Heart right ventricle (tissue), 16 donors: ENCODE measurements around the gene KIF16B. TPM values are rescaled to one million over a fixed set of nuclear protein-coding genes. Genes with fewer than 3 reads are reported as not detected.
A peak's percentile ranks its signal among the peaks of the same experiment; 100 is the strongest.

Experiments
- ATAC-seq, 8 donors: fragments of 200-7000 bp; cut with Tn5 transposase; one replicate each; pipeline ENCODE4 v1.9.1; 2020; ENCODE audit warnings: mild to moderate bottlenecking in 8 of 8, moderate library complexity in 8 of 8, moderate number of reproducible peaks in 1 of 8
- DNase-seq, 2 donors: peaks; one replicate each; pipeline ENCODE4 v3.0.0-alpha.2; 2020
- H3K27ac ChIP-seq, 10 donors: fragments of 200-600 bp; sonication (generic) in 2 of 10; one replicate each; pipeline versions ENCODE4 v1.5.0 to v1.8.0; 2020 to 2022; ENCODE audit warnings: mild to moderate bottlenecking in 3 of 10
- H3K27me3 ChIP-seq, 7 donors: fragments of 200-600 bp; one replicate each; pipeline ENCODE4 v1.8.0; 2021 to 2022; ENCODE audit warnings: mild to moderate bottlenecking in 2 of 7
- H3K36me3 ChIP-seq, 9 donors: fragments of 200-600 bp; sonication (generic) in 1 of 9; one replicate each; pipeline versions ENCODE4 v1.5.0 to v1.8.0; 2020 to 2022; ENCODE audit warnings: mild to moderate bottlenecking in 2 of 9
- H3K4me1 ChIP-seq, 9 donors: fragments of 200-600 bp; sonication (generic) in 1 of 9; one replicate each; pipeline versions ENCODE4 v1.5.0 to v1.8.0; 2020 to 2022; ENCODE audit warnings: mild to moderate bottlenecking in 4 of 9
- H3K4me3 ChIP-seq, 10 donors: fragments of 200-600 bp; sonication (generic) in 2 of 10; one replicate each; pipeline versions ENCODE4 v1.5.0 to v1.8.0; 2020 to 2022; ENCODE audit warnings: mild to moderate bottlenecking in 7 of 10, moderate library complexity in 2 of 10
- H3K9me3 ChIP-seq, 11 donors: fragments of 200-600 bp in 10 of 11; sonication (generic) in 2 of 11; one replicate each; pipeline versions ENCODE4 v1.5.0 to v1.8.0; 2013 to 2022; ENCODE audit warnings: mild to moderate bottlenecking in 2 of 11, control low read depth in 1 of 11, moderate library complexity in 1 of 11
- WGBS, 2 donors: extraction: QIAGEN DNeasy Blood & Tissue Kit; methylation state at CpG; one replicate each; pipeline ENCODE4 v1.1.7; 2013; ENCODE audit warnings: inconsistent platforms in 1 of 2; 5-methylcytosine and 5-hydroxymethylcytosine counted together
- intact Hi-C, 10 donors: fragments of 100-400 bp; cut with DNase I; formaldehyde crosslinking; loops; one replicate each; pipeline versions ENCODE4 v1.11.1 to v1.14.2; 2022
- polyA plus RNA-seq, 2 donors: library from polyadenylated mRNA; stranded (reverse); fragments of 200-250 nt; gene quantifications; one replicate each; pipeline ENCODE4 v1.2.3, GENCODE V29; 2013
- total RNA-seq, 10 donors: library from RNA; stranded (reverse); fragmentation: NEBNext Ultra II Directional in 3 of 10; extraction: Animal tissue kit (Norgen Biotek cat#: 25700) in 3 of 10; gene quantifications; one replicate each; pipeline versions ENCODE4 v1.2.1 to v1.2.4, GENCODE V29; 2021 to 2023
- TF ChIP-seq, protein P1 (sequence below), 9 donors: fragments of 200-600 bp; sonication (generic) in 2 of 9; IDR thresholded peaks; one replicate each; pipeline versions ENCODE4 v1.5.0 to v1.8.0; 2021 to 2022; ENCODE audit warnings: antibody characterized with exemption in 9 of 9, mild to moderate bottlenecking in 5 of 9, moderate library complexity in 1 of 9
- donor health status: Arrhythmogenic right ventricular cardiomyopathy.
- donor health status: ischemic (EF 13 %, LVEDD 7.1; RV severe dilation, severe dysfunction).
- donor health status: healthy with polysubstance abuse.
- donor health status: DM: no; HTN: yes; CAD: no.
- donor health status: DM: no; HTN: no; CAD: no.
- donor health status: ischemic (EF 25% LVEDD 6.9; RV normal size, moderate dysfunction).
- donor health status: ischemic (EF 25% LVEDD 5.7; RV mildly dilated, moderate dysfunction).
- donor health status: healthy.
- donor health status: DM: yes; HTN: yes; CAD: no.
- donor health status: Ischemic cardiomyopathy.
- donor health status: ischemic (EF 35%, LVEDD 5.7; RV mildly dilated, moderate dysfunction).
- donor health status: nonischemic (EF 11% LVEDD 7.7; RV severe dilation, severe dysfunction).
- donor health status: DM: yes; HTN: yes; CAD: no.
- donor health status: PGD.
- donor health status: ischemic (EF 29% LVEDD 5.4; RV normal size, mild dysfunction).
- donor health status: nonischemic (EF 23%, LVEDD 6.1; RV moderate dilation, normal function).

The KIF16B gene
- total and polyA plus RNA-seq, 12 donors = 9.7 to 22.5 (median 17.9) TPM

DNA sequence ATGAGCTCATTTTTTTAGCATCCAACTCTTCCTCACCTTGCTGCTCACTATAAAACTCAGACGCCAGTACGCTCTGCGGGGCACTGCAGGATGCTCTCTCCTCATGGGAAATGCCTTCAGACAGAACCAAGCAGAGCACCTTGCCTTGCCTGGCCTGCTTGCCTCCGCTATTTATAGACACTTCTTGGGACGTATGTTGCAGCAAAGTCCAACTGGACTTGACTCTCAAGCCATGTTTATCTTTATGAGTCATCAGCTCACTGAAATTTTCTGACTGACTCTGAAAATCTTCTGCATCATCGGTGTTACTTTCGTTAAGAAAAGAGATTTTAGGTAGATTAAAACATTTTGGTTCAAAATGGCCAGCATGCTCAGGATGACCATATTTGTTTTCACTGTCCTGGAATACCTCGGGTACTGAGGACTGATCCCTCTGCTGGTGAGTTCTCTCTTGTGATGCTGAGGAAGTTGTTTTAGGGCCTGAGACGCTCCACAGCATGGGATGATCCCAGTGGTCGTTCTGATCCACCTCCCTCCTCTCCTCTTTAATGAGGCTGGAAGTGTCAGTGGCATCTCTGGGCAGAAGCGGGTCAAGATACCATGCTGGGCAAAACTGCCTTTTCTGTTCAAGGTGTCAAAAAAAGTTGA, 204.5 kb downstream of the KIF16B start:
- WGBS, 2 donors = 86 to 88% methylated on average over 11 of the region's 11 CpGs
- ATAC-seq (peak in 2 of 8 donors; percentile 37 to 42), DNase-seq (no peak)
- H3K4me3 ChIP-seq = no peak overlapping the region
- H3K9me3 ChIP-seq = no peaks in the 10 kb centered on the region
- TF ChIP-seq, protein P1, sequence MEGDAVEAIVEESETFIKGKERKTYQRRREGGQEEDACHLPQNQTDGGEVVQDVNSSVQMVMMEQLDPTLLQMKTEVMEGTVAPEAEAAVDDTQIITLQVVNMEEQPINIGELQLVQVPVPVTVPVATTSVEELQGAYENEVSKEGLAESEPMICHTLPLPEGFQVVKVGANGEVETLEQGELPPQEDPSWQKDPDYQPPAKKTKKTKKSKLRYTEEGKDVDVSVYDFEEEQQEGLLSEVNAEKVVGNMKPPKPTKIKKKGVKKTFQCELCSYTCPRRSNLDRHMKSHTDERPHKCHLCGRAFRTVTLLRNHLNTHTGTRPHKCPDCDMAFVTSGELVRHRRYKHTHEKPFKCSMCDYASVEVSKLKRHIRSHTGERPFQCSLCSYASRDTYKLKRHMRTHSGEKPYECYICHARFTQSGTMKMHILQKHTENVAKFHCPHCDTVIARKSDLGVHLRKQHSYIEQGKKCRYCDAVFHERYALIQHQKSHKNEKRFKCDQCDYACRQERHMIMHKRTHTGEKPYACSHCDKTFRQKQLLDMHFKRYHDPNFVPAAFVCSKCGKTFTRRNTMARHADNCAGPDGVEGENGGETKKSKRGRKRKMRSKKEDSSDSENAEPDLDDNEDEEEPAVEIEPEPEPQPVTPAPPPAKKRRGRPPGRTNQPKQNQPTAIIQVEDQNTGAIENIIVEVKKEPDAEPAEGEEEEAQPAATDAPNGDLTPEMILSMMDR (IDR thresholded peaks at IDR 0.05) = no peak
- intact Hi-C loops = no loop called here
- peaks cover 0 to 71% (median 21%) of the 10 kb centered on the region in 9 donors for H3K36me3 ChIP-seq
- H3K27ac ChIP-seq = no peak overlapping the region
- no peaks in the 10 kb centered on the region for H3K27me3 ChIP-seq
- H3K4me1 ChIP-seq = peaks cover 0 to 19% (median 0%) of the 10 kb centered on the region in 9 donors

DNA sequence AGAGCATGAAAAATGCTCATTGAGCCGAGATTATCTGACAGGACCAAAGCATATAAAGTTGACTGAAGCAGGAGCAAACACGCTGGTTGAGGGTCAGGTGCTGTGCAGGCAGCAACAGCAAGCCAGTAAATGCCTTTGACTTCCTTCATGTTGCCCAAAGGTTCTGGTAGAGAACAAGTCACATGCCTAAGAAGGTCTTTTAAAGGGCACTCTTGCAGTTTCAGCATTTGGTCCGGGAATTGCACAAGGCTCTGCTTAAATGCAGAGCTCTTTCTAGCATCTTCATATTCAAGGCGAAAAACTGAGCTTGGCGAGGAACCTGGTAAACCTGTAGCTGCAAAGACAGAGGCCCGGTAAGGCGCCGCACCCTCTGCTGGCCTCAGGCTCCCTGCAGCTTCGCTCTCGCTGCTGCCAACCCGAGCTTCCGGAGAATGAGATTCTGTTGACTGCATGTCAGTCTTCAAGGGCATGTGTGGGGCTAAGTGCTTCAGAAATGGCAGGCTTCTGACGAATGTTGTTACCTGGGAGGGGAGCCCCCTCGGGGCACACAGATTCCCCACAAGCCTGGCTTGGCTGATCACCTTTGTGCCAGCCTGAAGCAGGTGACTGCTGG, 205.2 kb downstream of the KIF16B start:
- TF ChIP-seq, protein P1 (IDR thresholded peaks at IDR 0.05) = peak in 2 of 9 donors; percentile 15 to 36
- WGBS, 2 donors = 66 to 83% methylated on average over 14 of the region's 14 CpGs
- ATAC-seq (peak in 5 of 8 donors; percentile 42 to 79 (median 68)), DNase-seq (no peak)
- Histone ChIP-seq H3K4me3 (no peak overlapping the region), H3K4me1 (peaks cover 0 to 19% (median 0%) of the 10 kb centered on the region in 9 donors), H3K36me3 (peaks cover 0 to 68% (median 21%) of the 10 kb centered on the region in 9 donors), H3K27ac (no peak overlapping the region), H3K27me3 (no peaks in the 10 kb centered on the region), H3K9me3 (no peaks in the 10 kb centered on the region)
- intact Hi-C loops = no loop called here

DNA sequence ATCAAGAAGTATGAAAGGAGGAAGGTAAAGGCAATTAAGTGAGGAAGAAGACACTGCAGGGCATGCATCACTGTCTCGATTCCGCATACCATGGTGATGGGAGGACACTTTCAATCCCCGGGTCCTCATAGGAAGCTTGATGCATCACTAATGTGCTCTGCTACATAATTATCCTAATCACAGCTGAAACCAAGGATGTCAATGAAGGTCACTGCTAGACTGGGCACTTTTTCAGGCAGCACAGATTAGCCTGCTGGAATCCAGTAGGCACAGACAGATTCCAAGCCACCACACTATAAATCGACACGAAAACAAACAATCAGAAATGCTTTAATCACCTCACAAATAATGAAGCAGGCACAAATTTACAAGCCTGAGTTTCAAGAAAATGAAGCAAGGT, 206.7 kb downstream of the KIF16B start:
- no peaks in the 10 kb centered on the region for H3K9me3 ChIP-seq
- ATAC-seq = peak in 3 of 8 donors; percentile 38 to 72 (median 58)
- DNase-seq = no peak
- H3K4me3 ChIP-seq = no peak overlapping the region
- no peak overlapping the region for H3K27ac ChIP-seq
- peaks cover 0 to 19% (median 0%) of the 10 kb centered on the region in 9 donors for H3K4me1 ChIP-seq
- TF ChIP-seq, protein P1 (IDR thresholded peaks at IDR 0.05) = no peak
- H3K36me3 ChIP-seq = peaks cover 0 to 56% (median 17%) of the 10 kb centered on the region in 9 donors
- intact Hi-C loops = no loop called here
- no peaks in the 10 kb centered on the region for H3K27me3 ChIP-seq
- 79% methylated on average over 5 of the region's 5 CpGs for WGBS, 2 donors

DNA sequence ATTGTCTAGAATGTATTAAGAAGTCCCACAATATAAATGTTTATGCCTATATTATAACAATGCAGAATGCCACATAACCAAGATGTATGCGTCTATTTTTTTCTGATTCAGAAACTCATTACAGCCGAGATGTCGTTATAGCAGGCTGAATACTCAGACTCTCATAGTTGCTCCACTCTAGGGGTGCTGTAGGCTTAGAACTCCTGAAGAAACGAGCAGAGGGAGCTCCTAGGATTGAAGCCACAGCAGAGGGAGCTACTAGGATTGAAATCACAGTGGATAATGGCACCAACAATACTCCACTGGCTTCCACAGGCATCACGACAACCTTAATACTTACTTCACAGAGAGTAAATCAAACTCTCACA, 208.9 kb downstream of the KIF16B start:
- intact Hi-C loops = no loop called here
- Histone ChIP-seq H3K4me1 (peaks cover 0 to 19% (median 0%) of the 10 kb centered on the region in 9 donors), H3K4me3 (no peak overlapping the region), H3K27ac (no peak overlapping the region), H3K36me3 (peaks cover 0 to 35% (median 10%) of the 10 kb centered on the region in 9 donors), H3K9me3 (no peaks in the 10 kb centered on the region), H3K27me3 (no peaks in the 10 kb centered on the region)
- TF ChIP-seq, protein P1 (IDR thresholded peaks at IDR 0.05) = no peak
- ATAC-seq (no peak), DNase-seq (no peak)
- 86 to 88% methylated on average over 5 of the region's 5 CpGs for WGBS, 2 donors
